MM.1S (cell line): ENCODE data around the gene EHBP1.

Experiments used
- DNase-seq: peaks from one replicate; pipeline ENCODE4 v3.0.0-alpha.2; 2015
- H2AFZ ChIP-seq: fragments of 300-600 bp; sonication (generic); 2 replicates; pipeline ENCODE4 v1.6.0; 2016; ENCODE audit warnings: antibody characterized with exemption, low read length
- H3F3A ChIP-seq: fragments of 300-600 bp; sonication (generic); 2 replicates; pipeline ENCODE4 v1.6.1; 2016; ENCODE audit warnings: mild to moderate bottlenecking, antibody characterized with exemption, low read length, moderate library complexity, mixed read lengths; ENCODE audit not compliant: insufficient read depth
- H3K27ac ChIP-seq: fragments of 300-600 bp; sonication (generic); 2 replicates; pipeline ENCODE4 v1.5.1; 2016; ENCODE audit warnings: mild to moderate bottlenecking, low read length
- H3K27me3 ChIP-seq: fragments of 300-600 bp; sonication (generic); replicated peaks from 2 replicates; pipeline ENCODE4 v1.6.0; 2016; ENCODE audit warnings: low read length; ENCODE audit not compliant: insufficient read depth
- H3K36me3 ChIP-seq: fragments of 300-600 bp; sonication (generic); replicated peaks from 2 replicates; pipeline ENCODE4 v1.6.1; 2016; ENCODE audit warnings: mild to moderate bottlenecking, low read length, mixed read lengths; ENCODE audit not compliant: insufficient read depth
- H3K4me1 ChIP-seq: fragments of 300-600 bp; sonication (generic); 2 replicates; pipeline ENCODE4 v1.6.1; 2016; ENCODE audit warnings: low read length, mixed read lengths
- H3K4me2 ChIP-seq: fragments of 300-600 bp; sonication (generic); 2 replicates; pipeline ENCODE4 v1.6.0; 2016; ENCODE audit warnings: low read depth, low read length
- H3K4me3 ChIP-seq: fragments of 300-600 bp; sonication (generic); 2 replicates; pipeline ENCODE4 v1.5.1; 2016; ENCODE audit warnings: low read length, mixed read lengths
- H3K79me2 ChIP-seq: fragments of 300-600 bp; sonication (generic); 2 replicates; pipeline ENCODE4 v1.6.1; 2016; ENCODE audit warnings: mixed run types, low read length, mixed read lengths
- H3K9ac ChIP-seq: fragments of 300-600 bp; sonication (generic); 2 replicates; pipeline ENCODE4 v1.6.1; 2016; ENCODE audit warnings: low read length, mixed read lengths
- H3K9me2 ChIP-seq: fragments of 300-600 bp; sonication (generic); replicated peaks from 2 replicates; pipeline ENCODE4 v1.6.1; 2016; ENCODE audit warnings: mild to moderate bottlenecking, low read length, mixed read lengths; ENCODE audit not compliant: insufficient read depth
- H3K9me3 ChIP-seq: fragments of 300-600 bp; sonication (generic); replicated peaks from 2 replicates; pipeline ENCODE4 v1.6.1; 2016; ENCODE audit warnings: mild to moderate bottlenecking, low read length, mixed read lengths; ENCODE audit not compliant: insufficient read depth
- H4K20me1 ChIP-seq: fragments of 300-600 bp; sonication (generic); 2 replicates; pipeline ENCODE4 v1.6.1; 2016; ENCODE audit warnings: mild to moderate bottlenecking, low read length, moderate library complexity, mixed read lengths; ENCODE audit not compliant: insufficient read depth
- EZH2 ChIP-seq: fragments of 300-600 bp; sonication (generic); optimal IDR thresholded peaks from 2 replicates; pipeline ENCODE3; 2017; ENCODE audit warnings: low read depth, mild to moderate bottlenecking, antibody characterized with exemption, low read length, mixed read lengths
- EZH2phosphoT487 ChIP-seq: fragments of 300-600 bp; sonication (generic); IDR thresholded peaks from 2 replicates; pipeline ENCODE4 v1.6.1; 2018; ENCODE audit warnings: antibody characterized with exemption, low read length
- TF ChIP-seq, protein P1 (sequence below): fragments of 300-600 bp; sonication (generic); IDR thresholded peaks from 2 replicates; pipeline ENCODE4 v1.5.1; 2016; ENCODE audit warnings: antibody characterized with exemption, low read length, mixed read lengths

Gene EHBP1

GRCh38 chr2:63055226-63056106, 350.0 kb downstream of the EHBP1 start:
- Histone ChIP-seq H3K9me3 (no peaks in the 10 kb centered on the region), H3F3A (no peaks in the 10 kb centered on the region), H3K27me3 (no peaks in the 10 kb centered on the region), H3K9me2 (no peaks in the 10 kb centered on the region), H3K27ac (no peak overlapping the region), H3K36me3 (no peaks in the 10 kb centered on the region), H2AFZ (no peak overlapping the region), H3K79me2 (no peaks in the 10 kb centered on the region), H3K9ac (no peak overlapping the region), H3K4me1 (no peaks in the 10 kb centered on the region), H3K4me2 (no peak overlapping the region), H3K4me3 (no peak overlapping the region), H4K20me1 (no peaks in the 10 kb centered on the region)
- no peak for TF ChIP-seq EZH2phosphoT487
- TF ChIP-seq, protein P1, sequence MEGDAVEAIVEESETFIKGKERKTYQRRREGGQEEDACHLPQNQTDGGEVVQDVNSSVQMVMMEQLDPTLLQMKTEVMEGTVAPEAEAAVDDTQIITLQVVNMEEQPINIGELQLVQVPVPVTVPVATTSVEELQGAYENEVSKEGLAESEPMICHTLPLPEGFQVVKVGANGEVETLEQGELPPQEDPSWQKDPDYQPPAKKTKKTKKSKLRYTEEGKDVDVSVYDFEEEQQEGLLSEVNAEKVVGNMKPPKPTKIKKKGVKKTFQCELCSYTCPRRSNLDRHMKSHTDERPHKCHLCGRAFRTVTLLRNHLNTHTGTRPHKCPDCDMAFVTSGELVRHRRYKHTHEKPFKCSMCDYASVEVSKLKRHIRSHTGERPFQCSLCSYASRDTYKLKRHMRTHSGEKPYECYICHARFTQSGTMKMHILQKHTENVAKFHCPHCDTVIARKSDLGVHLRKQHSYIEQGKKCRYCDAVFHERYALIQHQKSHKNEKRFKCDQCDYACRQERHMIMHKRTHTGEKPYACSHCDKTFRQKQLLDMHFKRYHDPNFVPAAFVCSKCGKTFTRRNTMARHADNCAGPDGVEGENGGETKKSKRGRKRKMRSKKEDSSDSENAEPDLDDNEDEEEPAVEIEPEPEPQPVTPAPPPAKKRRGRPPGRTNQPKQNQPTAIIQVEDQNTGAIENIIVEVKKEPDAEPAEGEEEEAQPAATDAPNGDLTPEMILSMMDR: no peak
- no peak for TF ChIP-seq EZH2
- DNase-seq: no peak

DNA sequence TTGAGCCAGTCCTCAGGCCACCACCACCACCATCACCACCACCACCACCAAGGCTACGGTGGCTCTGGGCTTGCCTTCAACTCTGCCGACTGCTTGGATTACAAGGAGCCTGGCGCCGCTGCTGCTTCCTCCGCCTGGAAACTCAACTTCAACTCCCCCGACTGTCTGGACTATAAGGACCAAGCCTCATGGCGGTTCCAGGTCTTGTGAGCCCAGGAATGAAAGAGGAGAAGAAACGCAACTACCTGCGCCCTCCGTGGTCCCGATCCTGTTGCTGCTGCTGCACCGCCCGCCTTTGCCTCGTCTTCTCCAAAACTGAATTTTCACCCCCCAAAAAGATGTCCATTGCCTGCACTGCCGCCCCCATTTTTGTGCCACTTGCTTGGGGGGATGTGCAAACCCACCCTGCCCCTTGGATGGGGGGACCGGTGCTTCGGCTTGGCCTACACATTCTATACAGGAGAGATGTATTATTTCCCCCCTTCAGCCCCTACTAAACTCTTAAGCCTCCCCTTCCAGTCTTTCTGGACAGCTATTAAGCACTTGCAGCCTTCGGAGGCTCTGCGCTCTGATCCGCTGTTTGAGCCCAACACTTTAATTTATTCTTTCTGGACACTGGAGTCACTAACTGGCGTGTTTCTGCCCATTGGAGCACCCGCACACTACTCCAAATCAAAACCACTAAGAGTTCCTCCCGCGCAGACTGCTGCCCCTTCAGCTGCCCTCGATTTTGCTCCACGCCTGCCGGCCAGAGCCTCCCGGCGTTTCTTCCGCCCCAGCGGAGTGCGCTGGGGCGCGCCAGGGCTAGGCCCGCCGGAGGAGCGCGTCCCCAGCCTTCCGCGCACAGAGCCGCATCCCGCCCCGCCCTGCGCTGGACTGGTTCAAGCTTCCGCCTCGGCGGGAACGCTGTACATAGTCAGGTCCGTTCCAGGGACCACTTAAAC, 350.9 kb downstream of the EHBP1 start:
- TF ChIP-seq, protein P1: no peak
- TF ChIP-seq EZH2phosphoT487 (no peak), EZH2 (no peak)
- Histone ChIP-seq H3K4me2 (peak overlapping the region; percentile 69), H3K4me1 (no peaks in the 10 kb centered on the region), H3K9ac (no peak overlapping the region), H3K27ac (no peak overlapping the region), H3K36me3 (no peaks in the 10 kb centered on the region), H3K9me3 (no peaks in the 10 kb centered on the region), H2AFZ (0 out of 2 replicates have a peak overlapping the region, but pooled peaks have one; percentile 53), H3K4me3 (0 out of 2 replicates have a peak overlapping the region, but pooled peaks have one; percentile 21), H3K79me2 (no peaks in the 10 kb centered on the region), H3F3A (no peaks in the 10 kb centered on the region), H3K9me2 (no peaks in the 10 kb centered on the region), H4K20me1 (no peaks in the 10 kb centered on the region), H3K27me3 (no peaks in the 10 kb centered on the region)
- DNase-seq: peak; percentile 35

DNA sequence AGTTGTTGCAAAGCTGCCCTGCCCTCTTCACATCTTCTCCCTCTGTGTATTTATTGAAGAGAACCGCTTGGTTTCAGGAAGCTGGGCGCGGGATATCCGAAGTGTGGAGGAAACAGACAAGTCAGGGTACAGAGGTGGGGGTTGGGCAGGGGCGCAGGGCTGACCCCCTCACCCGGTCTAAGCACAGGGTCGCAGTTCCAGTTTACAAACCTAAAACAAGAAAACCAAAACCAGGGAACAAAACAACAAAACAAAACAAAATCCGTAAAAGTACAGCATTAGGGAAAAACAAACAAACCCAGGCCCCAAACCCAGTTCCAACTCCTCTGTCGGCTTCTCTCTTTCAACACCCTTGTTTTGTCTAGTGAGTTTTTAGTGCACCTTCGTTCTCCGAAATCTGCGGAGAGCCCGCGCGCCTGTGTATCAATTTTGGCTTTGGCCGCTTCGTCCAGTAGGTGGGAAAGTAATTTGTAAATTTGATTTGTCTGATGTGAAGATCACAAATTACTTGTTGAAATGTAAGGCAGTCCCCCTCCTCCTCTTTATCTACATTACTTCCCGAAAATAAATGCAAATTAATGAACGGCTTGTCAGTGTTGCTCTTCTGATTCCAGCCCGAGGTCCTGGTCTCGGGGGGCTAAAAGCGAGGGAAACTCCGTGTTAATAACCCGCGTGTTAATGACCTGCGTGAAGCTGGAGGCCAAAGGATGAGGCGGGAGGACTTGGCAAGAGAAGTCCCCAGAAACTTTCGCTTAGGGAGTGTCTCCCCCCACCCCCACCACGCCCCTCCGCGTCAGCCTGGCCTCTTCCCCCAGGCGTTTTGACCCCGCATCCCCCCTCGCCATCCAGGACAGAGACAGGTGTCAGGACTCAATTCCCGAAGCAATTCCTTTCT, 352.0 kb downstream of the EHBP1 start:
- Histone ChIP-seq H3K4me2 (peak overlapping the region; percentile 76), H3K27ac (no peak overlapping the region), H3K79me2 (no peaks in the 10 kb centered on the region), H3K4me1 (no peaks in the 10 kb centered on the region), H3K27me3 (no peaks in the 10 kb centered on the region), H3F3A (no peaks in the 10 kb centered on the region), H2AFZ (peak overlapping the region; percentile 80), H3K9me2 (no peaks in the 10 kb centered on the region), H3K36me3 (no peaks in the 10 kb centered on the region), H3K9ac (no peak overlapping the region), H3K4me3 (peak overlapping the region; percentile 54), H3K9me3 (no peaks in the 10 kb centered on the region), H4K20me1 (no peaks in the 10 kb centered on the region)
- TF ChIP-seq EZH2phosphoT487: no peak
- TF ChIP-seq, protein P1: no peak
- TF ChIP-seq EZH2: no peak
- DNase-seq: no peak
